SK-N-MC (cell line): Measurements from ENCODE around the gene OGFR.

ENCODE experiments used
- EZH2 ChIP-seq: fragments of 200-600 bp; sonication (generic); IDR thresholded peaks from one replicate; pipeline ENCODE4 v1.6.1; 2017; ENCODE audit warnings: antibody characterized with exemption
- FOXP2 ChIP-seq: optimal IDR thresholded peaks from 2 replicates; pipeline ENCODE3; 2011; ENCODE audit warnings: mild to moderate bottlenecking, moderate library complexity; ENCODE audit not compliant: insufficient read depth; ENCODE audit errors: extremely low read length, control extremely low read depth
- POLR2AphosphoS5 ChIP-seq: IDR thresholded peaks from 2 replicates; pipeline ENCODE4 v1.6.1; 2012; ENCODE audit warnings: mild to moderate bottlenecking, low read depth, low read length, borderline replicate concordance

- TF ChIP-seq POLR2AphosphoS5 (no peak), EZH2 (no peak), FOXP2 (no peak)
These were observed 37.9 kb upstream of the OGFR start for GRCh38 chr20:62766716-62767115.
